Stimulated activated CD4-positive, alpha-beta T cell treated with anti-CD3 and anti-CD28 coated beads, Interleukin-1b, Interleukin-23, amount 100 ng/mL, for 24 hours (primary cell): Measurements from ENCODE around the gene FRA10AC1.
A peak's percentile ranks its signal among the peaks of the same experiment; 100 is the strongest.

Experiments
- DNase-seq, 4 experiments: peaks; one replicate each; pipeline ENCODE4 v3.0.0-alpha.2; 2020; ENCODE audit warnings: low read depth in 4 of 4, low spot score in 1 of 4

Gene FRA10AC1

DNA sequence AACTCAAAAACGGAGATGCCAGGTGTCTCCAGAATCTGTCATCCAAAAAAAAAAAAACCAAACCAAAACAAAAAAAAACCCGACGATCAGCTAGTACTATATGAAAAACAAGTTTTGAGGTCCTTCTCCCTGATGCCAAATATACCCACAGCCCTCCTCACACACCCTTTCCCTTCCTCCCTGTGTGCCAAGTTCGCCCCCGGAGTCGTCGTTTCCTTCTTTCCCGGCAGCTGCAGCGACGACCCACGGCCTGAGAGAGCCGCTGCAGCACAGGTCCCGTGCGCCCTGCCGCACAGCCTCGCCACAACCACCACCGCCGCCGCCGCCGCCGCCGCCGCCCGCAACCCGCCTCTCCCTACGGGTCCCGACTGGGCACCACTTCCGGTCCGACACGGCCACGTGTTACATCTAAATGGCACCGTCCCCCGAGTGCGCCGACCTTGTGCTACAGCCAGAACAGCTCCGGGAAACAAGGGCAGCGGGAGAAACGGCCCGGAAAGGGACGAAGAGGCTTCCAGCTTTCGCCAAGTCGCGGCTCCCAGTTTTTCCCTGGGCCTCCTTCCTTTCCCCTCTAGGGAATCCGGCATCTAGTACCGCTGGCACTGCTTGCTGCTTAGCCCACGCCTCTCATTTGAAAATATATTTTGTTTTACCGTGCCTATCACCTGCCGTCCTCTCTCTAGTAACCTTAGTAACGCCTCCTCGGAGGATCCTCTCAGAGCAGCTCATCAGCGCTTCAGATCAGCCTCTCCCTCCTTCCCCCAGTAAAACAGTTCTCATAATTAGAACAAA, at the start of gene FRA10AC1:
Gene FRA10AC1 (minus strand): TSS at position 383 of the 792 bp plus-strand sequence. CDS start 2,486 bp downstream, outside the sequence.
- DNase-seq = peak; percentile 78 to 90 (median 82)

GRCh38 chr10:93751832-93752231, 49.4 kb upstream of the FRA10AC1 start:
- no peak for DNase-seq

DNA sequence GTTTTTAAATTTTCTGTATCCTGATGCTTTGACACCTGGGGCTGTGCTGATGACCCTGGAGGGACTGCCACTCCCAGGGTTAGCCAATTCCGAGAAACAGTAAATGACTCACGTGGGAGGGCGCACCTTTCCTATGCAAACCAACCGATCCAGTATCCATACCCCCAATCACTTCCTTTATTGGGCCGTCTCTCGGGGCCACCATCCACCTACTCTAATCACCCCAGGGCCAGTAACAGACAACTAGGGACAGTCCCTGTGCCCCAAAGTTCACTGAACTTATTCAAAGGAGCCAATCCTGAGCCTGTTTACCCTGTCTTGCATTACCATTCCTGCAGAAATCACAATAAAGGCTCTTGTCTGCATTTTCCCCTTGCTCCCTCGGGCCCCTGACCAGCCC, 48.7 kb upstream of the FRA10AC1 start:
- DNase-seq = no peak

GRCh38 chr10:93749218-93749799, 46.9 kb upstream of the FRA10AC1 start:
- no peak for DNase-seq

DNA sequence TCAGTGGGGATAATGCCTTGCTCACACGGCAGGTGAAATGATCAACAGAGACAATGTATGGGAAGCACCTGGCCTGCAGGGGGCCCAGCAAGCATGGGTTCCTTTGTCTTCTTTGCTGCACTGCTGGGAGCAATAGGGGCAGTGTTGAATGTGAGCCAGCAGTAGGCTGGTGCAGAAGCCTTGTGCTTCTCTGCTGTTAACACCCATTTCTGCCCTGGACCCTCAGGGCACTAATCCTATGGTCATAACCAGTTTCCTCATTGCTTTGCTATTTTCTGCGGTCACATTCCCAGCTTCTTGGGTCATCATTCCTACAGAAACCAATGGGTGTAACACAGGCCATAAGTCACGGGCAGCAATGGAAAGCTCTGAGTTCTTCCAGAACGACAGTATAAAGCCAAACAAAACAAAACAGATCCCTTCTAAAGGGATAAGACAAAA, 44.5 kb upstream of the FRA10AC1 start:
- DNase-seq = no peak

GRCh38 chr10:93745408-93746065, 43.1 kb upstream of the FRA10AC1 start:
- DNase-seq = no peak

DNA sequence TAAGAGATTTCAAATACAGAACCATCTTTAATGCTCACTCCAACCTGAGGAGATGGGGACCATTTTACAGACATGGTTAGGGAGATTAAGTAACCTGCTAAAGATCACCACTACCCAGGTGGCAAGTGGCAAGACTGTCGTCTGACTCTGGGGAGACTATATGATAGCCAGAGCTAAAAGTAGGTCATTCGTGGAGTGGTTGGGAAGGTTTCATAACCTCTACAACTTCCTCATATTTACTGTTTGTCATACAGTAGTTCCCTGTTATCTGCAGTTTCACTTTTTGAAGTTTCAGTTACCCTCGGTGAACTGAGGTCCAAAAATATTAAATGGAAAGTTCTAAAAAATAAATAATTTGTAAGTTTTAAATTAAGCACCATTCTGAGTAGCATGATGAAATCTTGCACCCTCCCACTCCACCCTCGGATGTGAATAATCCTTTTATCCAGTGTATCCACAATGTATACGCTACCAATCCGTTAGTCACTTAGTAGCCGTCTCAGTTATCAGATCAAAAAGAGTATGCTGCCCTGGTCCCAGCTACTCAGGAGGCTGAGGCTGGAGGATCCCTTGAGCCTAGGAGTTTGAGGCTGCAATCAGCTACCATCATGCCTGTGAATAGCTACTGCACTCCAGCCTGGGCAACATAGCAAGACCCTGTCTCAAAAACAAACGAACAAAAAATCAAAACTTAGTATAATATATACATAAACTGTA, 40.4 kb upstream of the FRA10AC1 start:
- no peak for DNase-seq

DNA sequence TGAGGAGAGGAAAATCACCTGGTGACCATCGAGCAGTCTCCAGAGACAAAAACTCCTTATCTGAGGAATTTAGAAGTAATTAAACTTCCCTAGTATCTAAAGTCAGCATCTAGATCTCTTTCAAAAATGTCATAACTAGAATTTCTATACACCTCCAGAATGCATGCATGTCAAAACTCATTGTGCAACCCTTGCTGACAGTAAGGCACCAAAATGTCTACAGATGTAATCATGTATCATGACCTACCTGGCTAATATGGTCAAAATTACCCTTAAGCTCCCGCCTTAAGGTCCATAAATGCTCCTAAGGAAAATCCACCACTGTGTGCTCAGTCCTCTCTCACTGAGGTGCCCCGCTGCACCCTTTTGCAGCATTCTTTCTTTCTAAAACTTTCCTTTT, 39.0 kb upstream of the FRA10AC1 start:
- no peak for DNase-seq

GRCh38 chr10:93726024-93726423, 23.6 kb upstream of the FRA10AC1 start:
- no peak for DNase-seq

DNA sequence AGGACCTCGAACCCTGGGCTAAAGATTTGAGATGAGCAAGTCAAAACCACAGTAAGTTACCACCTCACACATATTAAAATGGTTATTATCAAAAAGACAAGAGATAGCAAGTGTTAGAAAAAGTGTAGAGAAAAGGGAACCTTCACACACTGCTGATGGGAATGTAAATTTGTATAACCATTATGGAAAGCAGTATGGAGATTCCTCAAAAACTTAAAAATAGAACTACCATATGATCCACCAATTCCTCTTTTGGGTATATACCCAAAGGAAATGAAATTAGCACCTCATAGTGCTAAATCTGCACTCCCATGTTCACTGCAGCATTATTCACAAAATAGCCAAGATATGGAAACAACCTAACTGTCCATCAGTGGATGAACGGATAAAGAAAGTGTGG, 20.8 kb upstream of the FRA10AC1 start:
- no peak for DNase-seq

GRCh38 chr10:93722550-93722949, 20.2 kb upstream of the FRA10AC1 start:
- DNase-seq = no peak

- no peak for DNase-seq
These were observed 17.5 kb upstream of the FRA10AC1 start for GRCh38 chr10:93719901-93720300.

DNA sequence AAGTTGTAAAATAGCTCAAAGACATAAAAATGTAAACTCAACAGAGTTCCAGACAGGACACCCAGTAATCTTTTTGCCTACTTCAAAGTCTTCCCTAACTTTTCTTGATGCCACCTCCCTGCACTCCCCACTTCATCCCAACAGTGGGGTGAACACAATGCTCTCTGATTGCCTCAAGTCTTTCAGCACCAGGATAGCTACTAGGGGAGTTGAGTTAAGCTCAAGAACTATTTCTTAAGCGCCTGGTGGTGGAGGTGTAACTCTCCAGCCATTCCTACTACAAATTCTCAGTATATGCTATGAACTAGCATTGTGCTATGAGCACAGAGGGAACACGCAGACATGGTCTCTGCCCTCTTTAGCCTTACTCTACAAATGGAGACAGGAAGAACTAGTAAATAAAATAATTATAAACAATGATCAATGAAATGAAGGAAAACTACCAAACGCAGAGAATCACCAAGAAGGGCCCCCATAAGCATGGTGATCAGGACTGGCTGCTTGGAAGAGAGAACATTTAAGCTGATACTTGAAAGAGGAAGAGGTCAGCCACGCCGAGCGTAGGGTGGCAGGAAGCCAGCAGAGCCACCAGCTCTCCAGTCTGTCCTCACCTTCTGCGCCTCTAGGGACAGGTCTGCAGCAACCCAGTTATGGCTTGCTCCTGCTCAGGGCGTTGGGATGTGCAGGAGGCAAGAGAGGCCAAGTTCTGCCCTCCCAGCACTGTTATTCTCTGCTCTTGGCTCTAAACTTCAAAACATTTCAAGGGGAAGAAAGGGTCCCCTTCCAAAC, 16.7 kb upstream of the FRA10AC1 start:
- no peak for DNase-seq

DNA sequence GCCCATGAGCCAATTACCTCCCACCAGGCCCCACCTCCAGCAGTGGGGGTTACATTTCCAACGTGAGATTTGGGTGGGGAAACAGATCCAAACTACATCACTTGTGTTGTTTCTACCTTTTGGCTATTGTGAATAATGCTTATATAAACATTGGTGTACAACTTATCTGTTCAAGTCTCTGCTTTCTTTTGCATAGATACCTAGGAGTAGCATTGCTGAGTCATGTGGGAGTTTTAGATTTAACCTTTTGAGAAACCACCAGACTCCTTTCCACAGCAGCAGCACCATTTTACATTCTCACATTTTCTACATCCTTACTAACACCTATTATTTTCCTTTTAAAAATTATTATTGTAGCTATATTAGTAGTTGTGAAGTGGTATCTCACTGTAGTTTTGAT, 14.4 kb upstream of the FRA10AC1 start:
- no peak for DNase-seq

GRCh38 chr10:93715345-93715744, 13.0 kb upstream of the FRA10AC1 start:
- no peak for DNase-seq

- no peak for DNase-seq
These were observed 10.2 kb upstream of the FRA10AC1 start for GRCh38 chr10:93712593-93712992.

GRCh38 chr10:93711891-93712290, 9.5 kb upstream of the FRA10AC1 start:
- no peak for DNase-seq

DNA sequence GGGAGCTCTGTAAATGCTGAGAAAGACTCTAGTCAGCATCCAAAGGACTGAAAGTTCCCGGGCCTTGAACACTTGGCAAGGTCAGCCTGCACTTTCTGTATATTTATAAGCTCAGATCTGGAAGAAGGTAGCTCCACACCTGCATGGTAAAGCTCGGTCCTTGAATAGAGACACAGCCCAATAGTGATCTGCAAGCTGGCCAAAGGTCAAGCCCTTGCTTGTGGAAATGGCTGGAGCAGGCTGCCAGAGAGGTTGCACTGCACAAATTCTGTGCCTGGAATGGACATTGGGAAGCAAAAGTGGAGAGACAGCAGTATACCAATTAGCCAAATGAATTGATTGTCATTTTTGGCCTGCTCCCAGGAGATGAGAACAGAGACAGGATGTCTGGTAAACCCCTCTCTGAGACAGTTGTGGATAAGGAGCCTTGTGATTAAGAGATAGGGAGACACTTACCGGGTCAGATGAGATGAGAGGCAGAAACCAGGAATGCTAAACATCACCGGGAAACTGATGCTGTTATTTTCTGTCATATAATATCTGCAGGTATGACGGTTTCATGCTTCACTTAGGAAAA, 8.0 kb upstream of the FRA10AC1 start:
- DNase-seq = no peak

- DNase-seq = no peak
These were observed 5.2 kb upstream of the FRA10AC1 start for GRCh38 chr10:93707623-93708022.

GRCh38 chr10:93704451-93704850, 2.1 kb upstream of the FRA10AC1 start:
- DNase-seq = no peak
